Stimulated activated CD4-positive, alpha-beta T cell treated with anti-CD3 and anti-CD28 coated beads, TNF-alpha, amount 100 ng/mL, for 48 hours (primary cell): ENCODE measurements around the gene RNF41.

Experiments
- DNase-seq, 3 donors: peaks; one replicate each; pipeline ENCODE4 v3.0.0-alpha.2; 2020; ENCODE audit warnings: low read depth in 3 of 3

Gene RNF41

GRCh38 chr12:56152756-56153677 lies 68.7 kb downstream of the RNF41 start:
- no peak for DNase-seq
